Left renal cortex interstitium (tissue), 4 donors: Measurements from ENCODE around the gene RAB14. TPM values are rescaled to one million over a fixed set of nuclear protein-coding genes. Genes with fewer than 3 reads are reported as not detected.

Source experiments
- DNase-seq, 4 donors: peaks; one replicate each; pipeline ENCODE4 v3.0.0-alpha.2; 2013; ENCODE audit warnings: low read depth in 4 of 4, low spot score in 2 of 4, missing footprints in 1 of 4
- polyA plus RNA-seq, 4 donors: library from polyadenylated mRNA; unstranded; fragments of 120-200 nt; gene quantifications; one replicate each; pipeline ENCODE4 v1.2.1, GENCODE V29; 2013; ENCODE audit not compliant: insufficient read length in 4 of 4

The RAB14 gene
- polyA plus RNA-seq, 4 donors = 88.4 to 111 (median 102) TPM

DNA sequence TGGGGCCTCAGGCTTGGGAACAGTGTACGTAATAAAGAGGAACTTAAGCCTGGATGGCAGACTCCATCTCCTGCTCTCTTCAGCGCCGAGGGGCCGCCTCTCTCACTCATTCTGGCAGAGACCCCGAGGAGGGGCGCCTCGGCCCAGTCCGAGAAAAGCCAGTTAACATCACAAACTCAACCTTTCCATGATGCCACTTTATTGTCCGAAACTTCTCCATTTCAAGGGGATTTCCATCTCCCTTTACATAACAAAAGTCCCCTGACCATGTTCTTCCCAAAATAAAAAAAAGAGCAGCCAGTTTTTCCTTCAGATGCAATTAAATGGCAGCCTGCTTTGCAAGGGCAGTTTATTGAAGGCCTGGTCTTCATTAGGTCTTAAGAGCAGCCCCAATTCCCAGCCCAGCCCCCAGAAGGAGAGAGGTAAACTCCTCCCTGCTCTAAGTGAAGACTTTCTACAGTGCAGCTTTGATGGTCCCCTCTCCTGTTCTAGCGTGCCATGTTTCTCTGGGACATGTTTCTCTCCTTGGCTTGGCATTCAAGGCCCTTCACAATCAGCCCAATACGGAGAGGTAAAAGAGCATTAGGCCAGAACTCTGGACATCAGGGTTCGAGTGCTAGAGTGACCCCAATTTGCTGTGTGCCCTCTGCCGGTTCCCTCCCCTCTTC, 19.5 kb upstream of the RAB14 start:
- no peak for DNase-seq

DNA sequence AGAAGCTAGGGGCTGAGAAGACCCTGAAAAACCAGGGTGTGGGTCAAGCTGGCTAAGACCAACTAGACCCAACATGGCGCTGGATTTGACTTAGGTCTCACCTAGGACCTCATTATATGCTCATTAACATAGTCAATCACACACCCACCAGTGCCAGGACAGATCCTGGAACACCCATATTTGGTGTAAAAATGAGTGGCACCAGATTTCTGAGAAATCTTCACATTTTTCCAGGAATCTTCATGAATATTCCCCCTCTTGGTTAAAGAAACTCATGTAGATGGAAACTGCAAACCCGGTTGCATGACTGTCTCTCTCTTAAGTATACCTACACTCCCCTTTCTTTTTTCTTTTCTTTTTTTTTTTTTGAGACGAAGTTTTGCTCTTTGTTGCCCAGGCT, 17.9 kb upstream of the RAB14 start:
- no peak for DNase-seq

DNA sequence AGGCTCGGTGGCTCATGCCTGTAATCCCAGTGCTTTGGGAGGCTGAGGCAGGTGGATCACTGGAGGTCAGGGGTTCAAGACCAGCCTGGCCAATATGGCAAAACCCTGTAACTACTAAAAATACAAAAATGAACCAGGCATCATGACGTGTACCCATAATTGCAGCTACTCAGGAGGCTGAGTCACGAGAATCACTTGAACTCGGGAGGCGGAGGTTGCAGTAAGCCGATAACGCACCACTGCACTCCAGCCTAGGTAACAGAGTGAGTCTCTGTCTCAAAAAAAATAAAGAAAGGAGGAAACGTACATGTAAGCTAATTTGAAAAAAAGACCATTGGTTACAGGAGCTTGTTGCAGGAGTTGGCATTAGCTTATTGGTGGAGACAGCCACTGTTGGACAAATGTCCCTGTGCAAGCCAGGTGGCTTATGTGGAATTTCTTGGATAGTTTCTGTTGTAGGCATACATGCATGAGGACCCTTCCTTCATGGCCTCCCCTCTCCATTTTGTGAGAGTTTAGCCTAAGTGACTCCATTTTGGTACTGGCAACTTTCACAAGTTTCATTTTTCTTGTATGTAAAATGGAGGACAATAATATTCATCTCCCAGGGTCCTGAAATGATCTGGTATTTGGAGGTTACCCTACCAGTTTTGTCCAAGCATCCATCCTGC, 16.8 kb upstream of the RAB14 start:
- no peak for DNase-seq

DNA sequence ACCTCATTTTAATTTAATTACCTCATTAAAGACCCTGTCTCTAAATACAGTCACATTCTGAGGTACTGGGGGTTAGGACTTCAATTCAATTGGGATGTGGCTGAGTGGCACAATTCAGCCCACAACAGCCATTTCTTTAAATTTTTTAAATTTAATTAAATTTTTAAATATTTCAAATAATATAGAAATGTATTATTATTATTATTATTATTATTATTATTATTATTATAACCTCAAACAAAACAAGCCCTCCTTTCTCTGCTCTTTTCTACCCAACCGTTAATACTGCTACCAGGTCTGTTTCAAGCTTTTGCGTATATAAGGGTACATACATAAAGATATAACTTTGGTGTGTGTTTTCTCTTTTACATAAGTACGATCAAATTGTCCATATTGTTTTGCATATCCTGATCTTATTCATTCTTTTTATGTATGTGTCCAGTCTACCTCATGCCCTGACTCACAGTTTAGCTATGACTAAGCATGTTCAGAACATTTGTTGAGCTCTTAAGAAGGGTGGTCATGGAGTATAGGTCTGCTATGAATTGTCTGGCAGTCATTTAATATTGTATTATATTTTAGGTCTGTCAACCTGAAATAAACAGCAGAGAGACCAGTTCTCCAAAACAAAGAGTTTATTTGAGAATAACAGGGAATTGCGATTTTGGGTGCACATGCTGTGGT, 16.1 kb upstream of the RAB14 start:
- no peak for DNase-seq

DNA sequence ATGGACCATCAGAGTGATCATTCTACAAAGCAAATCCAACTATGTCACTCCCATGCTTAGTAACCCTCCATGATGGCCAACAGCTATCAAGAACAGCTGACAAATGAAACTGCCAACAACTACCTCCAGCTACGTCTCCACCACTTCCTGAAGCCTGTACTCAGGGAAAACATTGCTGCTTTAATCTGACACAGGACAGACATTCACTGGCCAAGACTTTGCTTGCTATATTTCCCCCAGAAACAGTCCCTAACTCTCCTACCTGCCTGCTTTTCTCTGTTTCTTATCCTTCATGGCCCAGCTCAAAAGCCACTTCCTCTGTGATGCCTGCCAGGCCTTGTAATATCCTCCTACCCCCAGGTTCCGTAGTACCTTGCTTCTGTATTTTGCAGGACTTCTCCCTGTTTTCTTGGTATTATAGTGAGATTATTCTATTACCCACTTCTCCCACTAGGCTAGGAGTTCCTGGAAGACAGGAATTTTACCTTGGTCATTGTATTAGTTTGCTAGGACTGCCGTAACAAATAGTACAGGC, 14.7 kb upstream of the RAB14 start:
- no peak for DNase-seq

DNA sequence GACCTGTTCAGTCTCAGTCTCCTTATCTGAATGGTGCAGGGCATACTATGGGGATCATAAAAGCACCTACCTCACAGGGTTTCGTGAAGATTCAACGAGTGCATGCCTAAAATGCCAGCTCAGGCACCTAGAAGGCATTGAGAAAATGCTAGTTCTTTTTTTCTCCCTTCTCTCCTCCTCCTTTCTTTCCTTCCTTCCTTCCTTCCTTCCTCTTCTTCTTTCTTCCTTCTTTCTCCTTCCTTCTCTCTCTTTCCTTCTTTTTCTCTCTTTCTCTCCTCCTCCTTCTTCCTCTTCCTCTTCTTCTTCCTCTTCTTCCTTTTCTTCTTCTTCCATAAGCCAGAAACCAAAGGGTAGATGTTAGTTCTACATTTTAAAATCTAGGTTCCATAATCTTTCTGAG, 12.3 kb upstream of the RAB14 start:
- DNase-seq = no peak

DNA sequence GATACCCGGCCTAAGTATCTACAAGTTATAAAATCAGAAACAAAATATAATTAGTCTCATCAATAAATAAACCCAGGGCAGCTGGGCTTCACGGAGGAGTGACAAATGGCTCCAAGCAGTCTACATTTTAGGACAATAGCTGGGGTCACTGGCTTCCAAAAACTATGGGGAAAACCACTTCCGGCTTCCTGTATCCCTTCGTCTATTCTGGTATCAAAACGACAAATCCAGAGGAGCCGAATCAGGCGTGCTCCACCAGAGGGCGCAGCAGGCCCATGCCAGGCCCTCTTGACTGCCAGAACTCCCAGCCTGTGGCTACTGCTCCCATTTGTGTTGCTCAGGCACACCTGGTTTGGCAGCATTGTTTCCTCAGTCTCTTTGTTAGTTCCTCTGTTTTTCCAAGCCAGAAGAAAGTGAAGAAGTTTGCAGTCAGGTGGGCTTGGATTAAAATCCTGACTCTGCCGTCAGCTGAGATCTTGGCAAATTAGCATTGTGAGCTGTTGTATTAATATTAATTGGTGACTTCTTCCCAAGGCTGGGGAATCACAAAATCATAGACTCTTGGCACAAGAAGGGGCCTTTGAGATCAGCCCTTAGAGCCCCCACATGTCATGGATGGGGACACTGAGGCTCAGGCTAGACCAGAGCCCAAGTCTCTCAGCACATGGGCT, 11.6 kb upstream of the RAB14 start:
- DNase-seq = peak in 2 of 4 donors; percentile 74

DNA sequence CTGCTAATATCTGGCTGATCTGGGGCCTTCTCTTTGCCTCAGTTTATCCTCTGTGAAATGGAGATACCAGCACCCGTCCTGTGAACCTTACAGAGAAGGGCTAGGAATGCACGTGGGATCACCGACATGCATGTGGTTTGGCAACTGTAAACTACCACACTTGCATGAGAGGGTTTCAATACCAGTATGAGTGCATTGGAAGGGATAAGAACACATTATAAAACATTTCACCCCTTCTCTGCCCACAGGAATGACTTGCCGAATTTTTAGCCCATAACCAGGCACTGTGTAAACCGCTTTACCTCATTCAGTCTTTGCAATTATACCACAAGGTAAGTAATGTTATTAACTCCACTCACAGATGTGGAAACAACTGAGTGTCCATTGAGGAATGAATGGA, 8.9 kb upstream of the RAB14 start:
- no peak for DNase-seq

DNA sequence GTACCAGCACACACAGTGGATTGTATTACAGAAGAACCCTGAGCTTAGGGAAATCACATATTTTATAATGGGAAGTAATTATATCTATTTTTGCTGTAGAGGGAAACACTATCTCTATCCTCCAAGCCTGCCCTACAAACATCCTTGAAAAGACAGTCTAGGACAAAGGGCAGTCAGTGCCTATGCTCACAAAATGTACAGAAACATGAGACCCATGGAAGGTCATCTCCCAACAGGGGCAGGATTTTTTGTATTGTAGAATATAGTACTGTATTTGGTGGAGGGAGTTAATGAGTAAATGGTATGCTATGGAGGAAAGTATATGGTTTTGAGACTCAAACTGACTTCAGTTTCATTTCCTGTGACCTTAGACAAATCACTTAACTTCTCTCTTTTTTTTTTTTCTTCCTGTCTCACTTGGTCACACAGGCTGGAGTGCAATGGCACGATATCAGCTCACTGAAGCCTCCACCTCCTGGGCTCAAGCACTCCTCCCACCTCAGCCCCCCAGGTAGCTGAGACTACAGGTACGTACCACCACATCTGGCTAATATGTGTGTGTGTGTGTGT, 5.8 kb upstream of the RAB14 start:
- DNase-seq = no peak

DNA sequence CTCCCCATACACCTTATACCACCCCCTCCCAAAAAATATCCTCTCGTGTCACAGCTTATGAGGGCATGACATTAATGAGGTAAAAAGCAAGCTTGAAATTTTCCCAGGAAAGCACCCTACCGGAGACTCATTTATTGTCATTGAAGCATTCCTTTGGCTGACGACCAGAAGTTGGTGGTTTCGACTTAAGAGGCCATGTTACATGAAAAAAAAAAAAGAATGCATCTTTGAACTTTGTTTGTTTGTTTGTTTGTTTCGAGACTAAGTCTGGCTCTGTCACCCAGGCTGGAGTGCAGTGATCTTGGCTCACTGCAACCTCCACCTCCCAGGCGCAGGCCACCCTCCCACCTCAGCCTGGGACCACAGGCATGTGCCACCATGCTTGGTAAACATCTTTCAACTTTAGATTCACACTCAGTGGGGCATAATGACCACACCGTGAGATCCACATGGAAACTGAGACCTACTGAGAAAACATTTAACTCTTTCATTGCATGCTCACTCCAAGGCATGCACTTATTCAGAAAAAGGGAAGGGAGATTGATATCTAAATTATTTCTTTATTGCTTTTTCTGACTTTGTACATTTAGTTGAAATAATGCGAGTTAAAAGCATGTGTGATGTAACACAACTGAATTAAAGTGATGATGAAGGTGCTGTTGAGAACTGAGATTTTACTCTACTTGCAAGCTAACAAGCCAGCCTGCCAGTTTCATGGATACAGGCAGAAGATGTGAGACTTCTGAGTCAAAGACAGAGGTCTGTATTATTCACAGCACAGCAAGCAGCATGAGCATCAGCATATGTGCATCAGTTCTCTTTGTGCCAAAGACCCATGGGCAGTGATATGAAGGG, 5.1 kb upstream of the RAB14 start:
- no peak for DNase-seq

DNA sequence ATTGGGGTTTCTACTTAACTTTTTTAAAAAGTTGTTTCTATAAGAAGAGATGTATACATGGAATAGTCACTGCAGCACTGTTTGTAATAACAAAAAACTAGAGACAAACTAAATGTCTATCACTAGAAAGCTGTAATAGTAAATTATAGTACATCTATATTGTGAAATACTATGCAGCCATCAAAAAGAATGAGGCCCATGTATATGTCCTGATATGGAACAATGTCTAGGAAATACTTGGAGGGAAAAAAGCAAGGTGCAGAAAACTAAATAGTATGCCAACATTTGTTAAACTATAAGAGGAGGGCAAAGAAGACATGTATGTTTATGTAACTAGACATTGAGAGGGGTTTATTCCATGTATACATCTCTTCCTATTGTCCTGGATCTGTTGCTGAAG, 2.9 kb upstream of the RAB14 start:
- DNase-seq = no peak

DNA sequence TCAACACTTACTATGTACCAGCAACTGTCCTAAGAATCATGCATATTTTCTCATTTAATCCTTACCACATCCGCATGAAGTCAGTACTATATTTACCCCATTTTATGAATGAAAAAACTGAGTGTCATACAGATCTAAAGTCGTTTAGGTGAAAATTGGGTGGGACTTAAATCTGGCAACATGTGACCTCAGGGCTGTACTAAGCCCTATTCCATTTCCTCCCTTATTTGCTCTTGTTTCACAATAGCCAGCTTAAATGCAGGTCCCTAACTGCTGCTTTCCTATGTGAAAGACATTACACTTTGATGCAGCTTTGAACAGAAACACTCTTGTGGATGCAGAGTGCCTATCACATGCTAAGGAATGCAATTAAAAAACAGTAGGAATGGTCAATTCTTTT, 2.5 kb upstream of the RAB14 start:
- no peak for DNase-seq

DNA sequence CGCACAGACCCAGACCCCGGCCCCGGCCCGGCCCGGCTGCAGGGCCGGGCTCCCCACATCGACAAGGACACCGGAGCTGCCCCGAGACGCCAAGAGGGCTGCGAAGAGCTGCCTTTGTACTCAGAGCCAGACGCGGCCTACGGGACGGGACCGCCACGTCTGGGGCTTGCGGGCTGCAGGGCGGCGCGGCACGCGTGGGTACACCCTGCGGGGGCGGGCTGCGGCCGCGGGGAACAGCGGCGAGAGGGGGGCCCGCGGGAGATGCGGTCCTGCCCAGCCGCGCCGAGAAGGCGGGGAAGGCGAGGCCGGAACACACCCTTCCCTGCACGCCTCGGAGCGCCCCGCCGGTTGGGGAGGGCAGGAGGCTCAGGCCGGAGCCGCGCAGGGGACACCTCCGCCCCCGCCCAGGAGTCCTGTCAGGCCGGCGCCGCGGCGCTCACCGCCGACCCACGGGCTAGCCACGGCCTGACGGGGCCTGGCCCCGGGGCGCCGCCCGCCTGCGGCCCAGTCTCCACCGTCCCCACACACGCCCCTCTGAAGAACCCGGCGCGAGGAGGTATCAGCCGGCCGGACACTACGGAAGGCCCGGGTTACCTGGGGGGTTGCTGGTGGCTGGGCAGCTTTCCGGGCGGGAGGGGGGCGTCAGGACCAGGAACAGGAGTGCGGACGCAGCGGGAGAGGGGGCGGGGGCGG, 478 bp downstream of the RAB14 start:
- DNase-seq = no peak

DNA sequence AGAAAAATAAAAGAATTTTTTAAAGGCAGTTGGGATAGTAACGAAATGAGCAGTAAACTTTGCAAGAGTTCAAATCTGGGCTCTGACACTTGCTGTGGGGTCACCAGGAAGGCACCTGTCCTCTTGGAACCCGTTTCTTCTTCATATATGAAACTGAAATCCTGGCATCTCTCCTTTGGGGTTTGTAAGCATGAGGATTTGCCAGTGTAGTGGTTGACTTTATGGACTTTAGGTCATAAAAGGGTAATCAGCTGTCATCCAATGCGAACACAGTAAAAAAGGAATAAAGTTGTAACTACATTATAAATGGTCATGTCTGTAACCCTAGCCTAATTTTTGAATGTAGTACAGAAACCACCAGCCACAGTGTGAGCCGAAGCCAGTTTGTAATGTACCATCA, 1.3 kb downstream of the RAB14 start:
- no peak for DNase-seq

DNA sequence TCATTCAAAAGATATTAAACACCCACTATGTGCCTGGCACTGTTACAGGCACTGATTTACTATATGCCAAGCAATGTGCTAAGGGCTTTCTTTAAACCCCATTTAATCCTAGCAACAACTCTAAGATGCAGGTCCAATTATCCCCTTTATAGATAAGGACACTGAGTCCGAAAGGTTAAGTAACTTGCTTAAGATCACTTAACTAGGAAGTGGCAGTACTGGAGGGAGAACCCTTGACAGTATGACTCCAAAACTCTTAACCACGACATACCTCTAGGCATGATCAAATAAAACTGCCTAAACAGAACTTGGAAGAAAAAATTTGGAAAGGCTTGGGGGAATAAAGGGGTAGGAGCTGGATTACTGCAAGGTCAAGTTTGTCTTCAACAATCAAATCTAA, 1.7 kb downstream of the RAB14 start:
- no peak for DNase-seq

DNA sequence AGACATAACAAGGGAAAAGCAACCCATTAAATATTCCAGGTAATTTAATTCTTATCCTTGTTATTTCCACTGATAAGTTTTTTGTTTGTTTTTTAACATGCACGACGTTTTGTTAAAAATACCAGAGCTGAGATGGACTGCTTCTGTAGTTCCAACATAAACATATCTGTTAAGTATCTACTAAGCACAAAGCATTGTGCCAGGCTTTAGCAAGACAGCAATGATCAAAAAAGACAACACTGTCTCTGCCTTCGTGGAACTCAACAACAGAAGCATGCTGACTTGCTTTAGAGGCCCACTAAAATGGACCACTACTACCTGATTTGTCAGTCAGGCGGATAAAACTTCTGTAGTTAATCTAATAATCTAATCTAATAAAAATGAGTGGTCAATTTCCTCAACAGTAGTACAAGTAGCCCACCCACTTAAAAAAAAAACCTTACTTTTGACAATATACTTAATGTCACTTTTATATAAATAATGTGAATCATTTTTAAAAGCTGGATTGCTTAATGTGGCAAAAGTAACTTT, 3.1 kb downstream of the RAB14 start:
- DNase-seq = no peak

DNA sequence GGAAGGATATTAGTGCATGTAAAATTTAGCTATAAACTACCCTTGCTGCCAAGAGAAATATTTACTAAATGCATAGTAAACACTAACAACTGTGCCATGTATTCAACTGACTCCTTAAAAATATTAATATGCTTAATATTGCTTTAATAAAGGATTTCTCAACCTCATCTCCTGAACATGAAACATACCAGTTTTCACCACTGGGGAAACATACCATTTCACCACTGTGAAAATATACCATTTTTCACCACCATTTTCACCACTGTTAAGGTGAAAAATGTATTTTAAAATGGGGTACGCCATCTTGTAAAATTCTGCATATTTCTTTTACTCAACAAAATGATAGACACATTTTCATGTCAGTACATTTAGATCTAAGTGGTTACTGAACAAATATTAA, 4.5 kb downstream of the RAB14 start:
- DNase-seq = no peak

DNA sequence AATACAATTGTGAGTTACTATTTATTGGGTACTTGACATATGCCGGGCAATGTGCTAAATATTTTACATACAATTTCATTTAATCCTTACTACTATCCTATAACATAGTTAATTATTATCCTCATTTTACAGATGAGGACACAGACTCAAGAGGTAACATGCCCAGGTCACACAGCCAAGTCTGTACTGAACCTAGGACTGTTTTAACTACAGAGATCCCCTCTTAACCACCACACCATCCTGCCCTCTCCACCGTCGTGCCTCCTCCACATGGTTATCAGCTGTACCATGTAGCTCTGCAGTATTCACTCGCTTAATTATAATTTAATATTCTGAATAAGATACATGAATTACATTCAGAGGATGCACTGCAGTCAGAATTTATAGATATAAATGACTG, 5.3 kb downstream of the RAB14 start:
- DNase-seq = no peak

DNA sequence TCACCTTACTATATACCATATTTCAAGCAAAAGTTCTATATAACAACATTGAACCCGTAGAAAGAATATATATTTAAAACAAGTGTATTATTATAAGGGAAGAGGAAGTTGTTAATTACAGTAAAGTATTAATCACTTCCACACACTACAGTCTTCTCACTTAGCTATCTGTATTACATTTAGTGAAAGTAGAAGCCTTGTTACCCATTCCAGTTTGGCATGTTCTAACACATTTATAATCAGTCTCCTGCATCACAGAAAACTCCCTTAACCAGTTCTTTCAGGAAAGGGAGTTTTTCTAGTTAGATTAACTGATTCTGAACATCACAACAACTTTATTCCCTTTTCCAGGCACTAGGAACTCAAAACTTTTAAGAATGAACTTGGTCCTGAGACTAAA, 6.9 kb downstream of the RAB14 start:
- DNase-seq = no peak
